WI38 (cell line): Measurements from ENCODE around the gene JCAD.

ENCODE experiments used
- H3K4me3 ChIP-seq: 2 replicates; pipeline ENCODE4 v1.5.1; 2011; ENCODE audit warnings: low read depth, mild to moderate bottlenecking, control low read depth, low read length
- TF ChIP-seq, protein P1 (sequence below): IDR thresholded peaks from 2 replicates; pipeline ENCODE4 v1.5.1; 2012; ENCODE audit warnings: low read depth, mild to moderate bottlenecking, control low read depth, low read length

Gene JCAD

DNA sequence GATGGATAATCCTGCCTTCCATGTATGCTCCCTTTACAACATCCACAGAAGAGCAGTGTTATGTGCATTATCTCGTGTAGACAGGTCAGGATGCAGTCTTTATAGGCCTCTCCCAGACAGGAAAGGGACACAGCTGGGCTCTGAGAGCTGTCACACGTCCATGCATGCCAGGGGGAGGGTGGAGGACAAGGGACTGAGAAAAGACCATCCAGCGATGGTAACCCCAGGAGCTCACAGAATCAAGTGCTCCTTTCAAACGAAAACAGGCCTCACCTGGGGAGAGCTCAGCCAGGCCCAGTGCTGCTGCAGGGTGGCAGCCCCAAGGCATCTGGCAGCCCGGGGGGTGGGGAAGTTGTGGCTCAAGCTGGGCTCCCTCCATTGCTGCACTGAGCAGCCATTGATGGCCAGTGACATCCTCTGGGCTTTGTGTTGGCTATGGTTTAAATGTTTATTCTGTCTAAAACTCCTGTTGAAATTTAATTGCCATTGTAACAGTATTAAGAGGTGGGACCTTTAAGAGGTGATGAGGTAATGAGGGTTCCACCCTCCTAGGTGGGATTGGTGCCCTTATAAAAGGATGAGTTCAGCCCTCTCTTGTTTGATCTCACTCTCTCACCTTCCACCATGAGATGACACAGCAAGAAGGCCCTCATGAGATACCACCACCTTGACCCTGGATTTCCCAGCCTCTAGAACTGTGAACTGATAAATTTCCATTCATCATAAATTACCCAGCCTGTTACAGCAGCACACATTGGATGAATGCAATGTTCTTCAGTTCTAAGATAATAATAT is 15.7 kb downstream of the JCAD start:
- TF ChIP-seq, protein P1, sequence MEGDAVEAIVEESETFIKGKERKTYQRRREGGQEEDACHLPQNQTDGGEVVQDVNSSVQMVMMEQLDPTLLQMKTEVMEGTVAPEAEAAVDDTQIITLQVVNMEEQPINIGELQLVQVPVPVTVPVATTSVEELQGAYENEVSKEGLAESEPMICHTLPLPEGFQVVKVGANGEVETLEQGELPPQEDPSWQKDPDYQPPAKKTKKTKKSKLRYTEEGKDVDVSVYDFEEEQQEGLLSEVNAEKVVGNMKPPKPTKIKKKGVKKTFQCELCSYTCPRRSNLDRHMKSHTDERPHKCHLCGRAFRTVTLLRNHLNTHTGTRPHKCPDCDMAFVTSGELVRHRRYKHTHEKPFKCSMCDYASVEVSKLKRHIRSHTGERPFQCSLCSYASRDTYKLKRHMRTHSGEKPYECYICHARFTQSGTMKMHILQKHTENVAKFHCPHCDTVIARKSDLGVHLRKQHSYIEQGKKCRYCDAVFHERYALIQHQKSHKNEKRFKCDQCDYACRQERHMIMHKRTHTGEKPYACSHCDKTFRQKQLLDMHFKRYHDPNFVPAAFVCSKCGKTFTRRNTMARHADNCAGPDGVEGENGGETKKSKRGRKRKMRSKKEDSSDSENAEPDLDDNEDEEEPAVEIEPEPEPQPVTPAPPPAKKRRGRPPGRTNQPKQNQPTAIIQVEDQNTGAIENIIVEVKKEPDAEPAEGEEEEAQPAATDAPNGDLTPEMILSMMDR = no peak
- H3K4me3 ChIP-seq = no peak overlapping the region

DNA sequence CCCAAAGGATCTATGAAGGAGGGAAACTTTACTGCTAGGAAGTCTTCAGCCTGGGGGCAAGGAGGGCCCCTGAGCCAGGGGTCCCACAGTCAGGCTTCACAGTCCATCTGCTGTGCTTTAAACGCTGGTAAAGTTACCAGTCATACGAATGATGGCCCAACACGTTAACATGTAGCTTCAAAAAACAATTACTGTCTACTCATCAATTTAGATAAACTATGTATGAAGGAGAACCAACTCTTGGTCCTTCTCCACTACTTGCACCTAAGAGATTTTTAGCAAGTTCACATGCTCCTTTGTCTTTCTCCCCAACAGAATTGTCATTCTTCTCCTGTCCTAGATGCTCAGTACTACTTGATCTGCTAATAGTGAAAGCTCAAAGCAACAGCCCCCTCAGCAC is 16.6 kb downstream of the JCAD start:
- H3K4me3 ChIP-seq = no peak overlapping the region
- TF ChIP-seq, protein P1 = no peak

DNA sequence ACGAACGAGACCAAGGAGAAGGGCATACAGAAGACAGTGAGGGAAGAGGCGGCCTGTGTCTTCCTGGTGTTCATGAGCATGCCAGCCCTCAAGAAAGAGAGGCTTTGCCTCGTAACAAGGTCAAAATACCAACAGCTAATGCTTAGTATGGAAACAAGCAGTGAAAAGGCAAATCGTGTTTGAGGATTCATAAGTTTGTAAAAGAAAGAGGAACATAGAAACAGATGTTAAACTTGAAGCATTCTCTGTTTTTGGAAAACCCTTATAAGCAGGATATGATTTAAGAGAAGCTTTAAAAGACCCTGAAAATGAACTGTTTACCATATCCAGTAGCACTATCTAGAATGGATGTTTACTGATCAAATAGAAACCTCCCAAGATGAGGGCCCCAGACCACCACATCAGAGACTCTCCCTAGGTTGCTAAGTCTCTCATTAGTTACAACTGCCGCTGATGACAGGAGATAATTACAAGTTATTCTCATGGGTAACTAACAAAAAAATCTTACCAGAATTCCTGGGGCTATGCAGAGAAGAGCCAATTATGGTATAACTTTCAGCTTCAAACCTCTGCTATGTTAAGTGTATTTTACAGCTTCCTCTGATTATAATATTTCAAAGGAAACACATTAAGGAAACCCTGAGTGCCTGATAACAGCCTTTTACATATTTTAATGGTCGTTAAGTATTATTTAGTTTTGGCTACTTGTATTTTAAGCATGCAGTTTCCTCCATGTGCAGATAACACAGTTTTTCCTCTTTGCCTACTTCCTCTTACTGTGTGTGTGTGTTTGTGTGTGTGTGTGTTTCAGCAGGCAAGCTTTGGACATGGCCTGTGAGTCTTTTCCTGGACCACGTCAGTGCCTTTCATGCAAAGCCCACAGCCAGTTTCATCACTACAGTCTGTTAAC is 17.9 kb downstream of the JCAD start:
- TF ChIP-seq, protein P1 = no peak
- H3K4me3 ChIP-seq = no peak overlapping the region

DNA sequence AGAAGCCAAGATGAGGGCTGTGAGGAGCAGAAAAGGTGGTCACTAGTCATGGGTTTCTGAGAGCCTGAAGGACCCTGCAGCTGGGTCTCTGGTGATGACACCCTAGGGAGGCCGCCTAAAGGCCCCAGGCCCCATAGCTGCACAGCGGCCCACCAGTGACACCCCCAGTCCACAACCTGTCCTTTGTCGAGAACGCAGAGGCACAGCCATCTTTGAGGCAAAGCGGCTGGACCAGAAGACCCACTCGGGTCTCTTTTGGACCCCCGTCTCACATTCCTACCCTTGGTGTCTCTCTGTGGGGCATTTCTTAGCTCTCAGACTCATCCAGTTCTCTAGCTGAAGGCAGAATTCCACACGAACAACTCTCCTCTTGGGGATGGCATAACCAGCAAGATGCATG is 18.8 kb downstream of the JCAD start:
- no peak overlapping the region for H3K4me3 ChIP-seq

DNA sequence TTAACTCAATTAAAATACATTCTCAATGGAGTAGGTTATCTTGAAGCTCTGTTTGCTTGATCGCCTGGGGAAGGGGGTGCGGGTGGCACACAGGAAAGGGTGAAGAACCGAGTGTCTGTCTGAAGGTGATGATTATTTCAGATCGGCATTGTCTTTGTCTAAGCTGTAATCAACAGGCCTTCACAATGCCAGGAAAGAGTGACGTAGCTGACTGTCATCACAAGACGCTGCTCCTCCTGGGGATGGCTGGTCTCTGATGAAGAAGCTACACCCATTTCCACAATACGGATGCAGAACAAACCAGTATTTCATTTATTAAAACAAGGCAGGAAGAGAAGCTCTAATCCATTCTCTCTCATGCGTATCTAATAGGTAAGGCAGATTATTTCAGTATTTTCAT is 19.4 kb downstream of the JCAD start:
- no peak overlapping the region for H3K4me3 ChIP-seq
- TF ChIP-seq, protein P1 = no peak

More for the DNA sequence above, 18.8 kb downstream of the JCAD start:
- TF ChIP-seq, protein P1 = no peak

DNA sequence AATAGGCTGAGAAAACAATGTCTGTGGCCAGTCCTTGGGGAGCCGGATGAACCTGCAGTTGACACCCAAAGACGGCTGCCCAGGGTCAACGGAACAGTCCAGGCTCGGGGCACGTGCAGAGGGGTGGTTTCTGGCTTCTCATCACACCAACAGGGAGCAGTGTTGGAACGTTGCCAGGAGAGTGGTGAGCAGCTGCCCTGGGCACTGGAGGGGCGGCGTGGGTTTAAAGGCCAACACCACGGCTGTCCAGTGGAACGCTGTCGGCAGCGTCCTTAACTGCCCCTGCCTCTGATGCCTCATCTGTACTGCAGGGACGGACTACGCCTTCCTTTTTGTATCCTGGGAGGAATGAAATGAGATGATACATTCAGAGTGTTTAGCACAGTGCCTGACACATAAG is 19.8 kb downstream of the JCAD start:
- TF ChIP-seq, protein P1 = no peak
- H3K4me3 ChIP-seq = no peak overlapping the region
